Activated CD4-positive, alpha-beta memory T cell treated with anti-CD3 and anti-CD28 coated beads for 36 hours (primary cell): ENCODE data around the gene FHIT. TPM values are rescaled to one million over a fixed set of nuclear protein-coding genes. Genes with fewer than 3 reads are reported as not detected.
"Not testable (repeated sequence)": the region's sequence is repeated elsewhere in the genome, so short reads cannot be mapped to it uniquely, and the experiment has no call there.

Source experiments
- CTCF ChIA-PET: fragments of 350-600 bp; sonication (Branson Sonifier 250); formaldehyde crosslinking; loops from one replicate; lab custom pipeline; 2021; ENCODE audit warnings: antibody characterized with exemption, inconsistent platforms; lab: Charles Lee
- POLR2A ChIA-PET: fragments of 350-600 bp; sonication (Branson Sonifier 250); formaldehyde crosslinking; loops from one replicate; lab custom pipeline; 2021; ENCODE audit warnings: antibody characterized with exemption; lab: Charles Lee
- DNase-seq: peaks from one replicate; pipeline ENCODE4 v3.0.0-alpha.2; 2020
- H3K27ac Mint-ChIP-seq: one replicate; pipeline ENCODE4 v1.8.0; 2021; ENCODE audit warnings: mixed read lengths
- H3K27me3 Mint-ChIP-seq: one replicate; pipeline ENCODE4 v1.8.0; 2021; ENCODE audit warnings: mixed read lengths
- H3K36me3 Mint-ChIP-seq: one replicate; pipeline ENCODE4 v1.8.0; 2021; ENCODE audit warnings: mixed read lengths
- H3K4me1 Mint-ChIP-seq: one replicate; pipeline ENCODE4 v1.8.0; 2021; ENCODE audit warnings: low read depth, mixed read lengths
- H3K4me3 Mint-ChIP-seq: one replicate; pipeline ENCODE4 v1.8.0; 2021; ENCODE audit warnings: mild to moderate bottlenecking, mixed read lengths
- H3K9me3 Mint-ChIP-seq: one replicate; pipeline ENCODE4 v1.8.0; 2021; ENCODE audit warnings: mixed read lengths
- intact Hi-C: fragments of 100-400 bp; cut with micrococcal nuclease; formaldehyde crosslinking; loops from one replicate; pipeline ENCODE4 v1.15.1; 2023
- total RNA-seq, 2 experiments: library from RNA; stranded (reverse); gene quantifications; one replicate each; pipeline ENCODE4 v1.2.3, GENCODE V29; 2021

Gene FHIT
- total RNA-seq, 2 experiments from 2014 or later, result 7.2 to 8.7 TPM

- ChIA-PET CTCF (no interaction called here), POLR2A (no interaction called here)
- Mint-ChIP-seq H3K4me3 (no peak overlapping the region), H3K36me3 (no peaks in the 10 kb centered on the region), H3K9me3 (no peaks in the 10 kb centered on the region), H3K27me3 (no peaks in the 10 kb centered on the region), H3K27ac (no peak overlapping the region), H3K4me1 (no peaks in the 10 kb centered on the region)
- intact Hi-C loops, result no loop called here
- no peak for DNase-seq
Measured at GRCh38 chr3:61224823-61225222, 26.4 kb downstream of the FHIT start.

GRCh38 chr3:61223451-61223850 is 27.8 kb downstream of the FHIT start:
- ChIA-PET POLR2A (no interaction called here), CTCF (no interaction called here)
- Mint-ChIP-seq H3K9me3 (no peaks in the 10 kb centered on the region), H3K4me3 (no peak overlapping the region), H3K36me3 (no peaks in the 10 kb centered on the region), H3K27ac (no peak overlapping the region), H3K4me1 (no peaks in the 10 kb centered on the region), H3K27me3 (no peaks in the 10 kb centered on the region)
- intact Hi-C loops, result no loop called here
- no peak for DNase-seq

- intact Hi-C loops, result no loop called here
- H3K27me3 Mint-ChIP-seq, result no peaks in the 10 kb centered on the region
- DNase-seq, result no peak
- no peaks in the 10 kb centered on the region for H3K4me1 Mint-ChIP-seq
- H3K36me3 Mint-ChIP-seq, result no peaks in the 10 kb centered on the region
- H3K27ac Mint-ChIP-seq, result no peak overlapping the region
- H3K4me3 Mint-ChIP-seq, result no peak overlapping the region
- peaks cover under 1% of the 10 kb centered on the region for H3K9me3 Mint-ChIP-seq
- ChIA-PET POLR2A (no interaction called here), CTCF (no interaction called here)
Measured at GRCh38 chr3:61222467-61222866, 28.8 kb downstream of the FHIT start.

GRCh38 chr3:61221759-61222362 is 29.4 kb downstream of the FHIT start:
- Mint-ChIP-seq H3K9me3 (peaks cover 5% of the 10 kb centered on the region), H3K4me1 (no peaks in the 10 kb centered on the region), H3K4me3 (no peak overlapping the region), H3K27ac (no peak overlapping the region), H3K36me3 (peaks cover 2% of the 10 kb centered on the region), H3K27me3 (no peaks in the 10 kb centered on the region)
- ChIA-PET CTCF (no interaction called here), POLR2A (no interaction called here)
- intact Hi-C loops, result no loop called here
- no peak for DNase-seq

- CTCF ChIA-PET, result no interaction called here
- intact Hi-C loops, result no loop called here
- POLR2A ChIA-PET, result no interaction called here
- Mint-ChIP-seq H3K27me3 (no peaks in the 10 kb centered on the region), H3K36me3 (peaks cover 2% of the 10 kb centered on the region), H3K4me1 (no peaks in the 10 kb centered on the region), H3K9me3 (peaks cover 14% of the 10 kb centered on the region), H3K4me3 (no peak overlapping the region), H3K27ac (no peak overlapping the region)
- no peak for DNase-seq
Measured at GRCh38 chr3:61218504-61218903, 32.7 kb downstream of the FHIT start.

- H3K4me3 Mint-ChIP-seq, H3K27ac Mint-ChIP-seq, DNase-seq, intact Hi-C loops, H3K4me1 Mint-ChIP-seq, H3K27me3 Mint-ChIP-seq, POLR2A ChIA-PET, CTCF ChIA-PET, H3K36me3 Mint-ChIP-seq: not testable (repeated sequence)
- H3K9me3 Mint-ChIP-seq, result peaks cover 18% of the 10 kb centered on the region
Measured at GRCh38 chr3:61216171-61216570, 35.1 kb downstream of the FHIT start.

- CTCF ChIA-PET, result no interaction called here
- no peak overlapping the region for H3K27ac Mint-ChIP-seq
Measured at GRCh38 chr3:61202086-61202485, 49.2 kb downstream of the FHIT start.

GRCh38 chr3:61201071-61201470 is 50.2 kb downstream of the FHIT start:
- no peaks in the 10 kb centered on the region for H3K9me3 Mint-ChIP-seq
- intact Hi-C loops, result no loop called here
- no peaks in the 10 kb centered on the region for H3K27me3 Mint-ChIP-seq
- H3K4me1 Mint-ChIP-seq, result no peaks in the 10 kb centered on the region
- POLR2A ChIA-PET, result no interaction called here
- no peak overlapping the region for H3K27ac Mint-ChIP-seq
- no peak overlapping the region for H3K4me3 Mint-ChIP-seq
- CTCF ChIA-PET, result no interaction called here
- H3K36me3 Mint-ChIP-seq, result no peaks in the 10 kb centered on the region
- no peak for DNase-seq

More at GRCh38 chr3:61202086-61202485, 49.2 kb downstream of the FHIT start:
- Mint-ChIP-seq H3K36me3 (no peaks in the 10 kb centered on the region), H3K27me3 (no peaks in the 10 kb centered on the region), H3K9me3 (no peaks in the 10 kb centered on the region), H3K4me1 (no peaks in the 10 kb centered on the region), H3K4me3 (no peak overlapping the region)
- intact Hi-C loops, result no loop called here
- DNase-seq, result no peak
- POLR2A ChIA-PET, result no interaction called here

- POLR2A ChIA-PET, result no interaction called here
- Mint-ChIP-seq H3K4me1 (no peaks in the 10 kb centered on the region), H3K27ac (no peak overlapping the region), H3K4me3 (no peak overlapping the region), H3K9me3 (no peaks in the 10 kb centered on the region), H3K36me3 (no peaks in the 10 kb centered on the region), H3K27me3 (no peaks in the 10 kb centered on the region)
- CTCF ChIA-PET, result no interaction called here
- DNase-seq, result no peak
- intact Hi-C loops, result no loop called here
Measured at GRCh38 chr3:61200270-61200669, 51.0 kb downstream of the FHIT start.

GRCh38 chr3:61199843-61200242 is 51.4 kb downstream of the FHIT start:
- no peaks in the 10 kb centered on the region for H3K4me1 Mint-ChIP-seq

GRCh38 chr3:61194892-61195538 is 56.2 kb downstream of the FHIT start:
- CTCF ChIA-PET, result no interaction called here
- Mint-ChIP-seq H3K27ac (no peak overlapping the region), H3K36me3 (no peaks in the 10 kb centered on the region), H3K4me3 (no peak overlapping the region), H3K4me1 (no peaks in the 10 kb centered on the region), H3K9me3 (no peaks in the 10 kb centered on the region), H3K27me3 (no peaks in the 10 kb centered on the region)
- no peak for DNase-seq
- POLR2A ChIA-PET, result no interaction called here
- intact Hi-C loops, result no loop called here

More at GRCh38 chr3:61199843-61200242, 51.4 kb downstream of the FHIT start:
- no peak overlapping the region for H3K4me3 Mint-ChIP-seq
- DNase-seq, result no peak
- intact Hi-C loops, result no loop called here
- no peaks in the 10 kb centered on the region for H3K27me3 Mint-ChIP-seq
- H3K36me3 Mint-ChIP-seq, result no peaks in the 10 kb centered on the region
- no peak overlapping the region for H3K27ac Mint-ChIP-seq
- no peaks in the 10 kb centered on the region for H3K9me3 Mint-ChIP-seq
- ChIA-PET CTCF (no interaction called here), POLR2A (no interaction called here)

- H3K4me3 Mint-ChIP-seq, result no peak overlapping the region
- no peaks in the 10 kb centered on the region for H3K27me3 Mint-ChIP-seq
- H3K4me1 Mint-ChIP-seq, result no peaks in the 10 kb centered on the region
- no peaks in the 10 kb centered on the region for H3K36me3 Mint-ChIP-seq
- no peak for DNase-seq
- POLR2A ChIA-PET, result no interaction called here
- intact Hi-C loops, result no loop called here
- CTCF ChIA-PET, result no interaction called here
- H3K27ac Mint-ChIP-seq, result no peak overlapping the region
- H3K9me3 Mint-ChIP-seq, result no peaks in the 10 kb centered on the region
Measured at GRCh38 chr3:61192222-61192621, 59.0 kb downstream of the FHIT start.

GRCh38 chr3:61190205-61190604 is 61.0 kb downstream of the FHIT start:
- H3K27ac Mint-ChIP-seq, H3K9me3 Mint-ChIP-seq, H3K27me3 Mint-ChIP-seq, H3K4me1 Mint-ChIP-seq, DNase-seq, intact Hi-C loops, H3K36me3 Mint-ChIP-seq, POLR2A ChIA-PET, CTCF ChIA-PET, H3K4me3 Mint-ChIP-seq: not testable (repeated sequence)
